ENCODE results near the gene TSPOAP1.
"Not testable (repeated sequence)": the region's sequence is repeated elsewhere in the genome, so short reads cannot be mapped to it uniquely, and the experiment has no call there.

Gene TSPOAP1

DNA sequence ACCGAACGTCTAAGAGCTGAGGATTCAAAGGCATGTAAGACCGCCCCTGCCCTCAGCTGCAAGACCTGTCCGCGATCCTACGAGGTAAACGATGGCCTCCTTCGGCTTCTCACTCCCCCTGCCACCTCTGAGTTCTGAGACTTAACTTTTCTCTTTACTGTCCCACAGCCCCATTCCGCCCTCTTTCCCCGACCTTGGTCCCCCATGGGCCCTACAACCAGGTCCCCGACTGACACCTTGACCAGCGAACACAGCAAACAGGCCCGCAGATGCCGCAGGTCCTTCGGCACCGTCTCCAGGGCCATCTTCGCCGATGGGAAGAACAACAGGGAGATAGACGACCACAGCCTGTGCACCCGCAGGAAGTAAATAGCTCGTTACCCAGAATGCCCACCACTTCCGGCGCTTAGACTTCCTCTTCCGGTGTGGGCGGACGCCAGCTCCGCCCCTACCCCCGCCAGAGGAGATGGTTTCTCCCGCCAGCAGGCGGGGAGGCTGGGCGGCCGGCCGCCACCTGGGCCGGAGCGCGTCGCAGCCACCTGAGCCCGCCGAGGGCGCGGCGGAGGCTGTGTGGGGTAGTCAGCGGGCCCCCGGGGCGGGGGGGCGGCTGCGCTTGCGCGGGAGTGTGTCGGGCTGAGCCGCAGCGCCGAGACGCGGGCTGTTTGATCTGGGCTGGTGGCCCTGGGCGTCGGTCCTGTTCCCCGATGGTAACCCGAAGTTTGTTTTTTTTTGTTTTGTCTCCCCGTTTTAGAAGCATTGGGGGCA is 23.4 kb upstream of the TSPOAP1 start, which contains the start of gene SUPT4H1:
TSS of gene SUPT4H1 (minus strand) at position 371 of the 765 bp plus-strand sequence. CDS start at position 305, 66 bp downstream.
- Histone ChIP-seq H3K9ac (ENCODE audit: low read length in 5 of 5) (peak within 1 kb of the TSS; percentile 5 to 97 (median 94)), H3K4me3 (ENCODE audit: low read depth in 1 of 5, low read length in 5 of 5) (peak within 1 kb of the TSS; percentile 97 to 99 (median 98)), H3K36me3 (ENCODE audit: control insufficient read depth in 5 of 5, insufficient read depth in 5 of 5, low read length in 5 of 5) (peaks cover 23 to 31% (median 29%) of the 10 kb centered on the region in 5 donors), H3K9me3 (ENCODE audit: control insufficient read depth in 5 of 5, low read length in 5 of 5) (no peaks in the 10 kb centered on the region), H3K27me3 (ENCODE audit: control insufficient read depth in 5 of 5, insufficient read depth in 4 of 5, low read length in 5 of 5) (peaks cover 0 to 6% (median 0%) of the 10 kb centered on the region in 5 donors), H3K27ac (ENCODE audit: low read depth, low read length) (peak within 1 kb of the TSS; percentile 80), H3K4me1 (ENCODE audit: control insufficient read depth in 5 of 5, insufficient read depth in 5 of 5, low read length in 5 of 5) (peaks cover 2 to 23% (median 20%) of the 10 kb centered on the region in 5 donors)

- peak overlapping the region; percentile 5 to 97 (median 94) for H3K9ac ChIP-seq (ENCODE audit: low read length in 5 of 5)
- H3K4me3 ChIP-seq (ENCODE audit: low read depth in 1 of 5, low read length in 5 of 5): peak overlapping the region; percentile 97 to 99 (median 98)
- peaks cover 2 to 23% (median 20%) of the 10 kb centered on the region in 5 donors for H3K4me1 ChIP-seq (ENCODE audit: control insufficient read depth in 5 of 5, insufficient read depth in 5 of 5, low read length in 5 of 5)
- peaks cover 25 to 40% (median 38%) of the 10 kb centered on the region in 5 donors for H3K36me3 ChIP-seq (ENCODE audit: control insufficient read depth in 5 of 5, insufficient read depth in 5 of 5, low read length in 5 of 5)
- peaks cover 0 to 6% (median 0%) of the 10 kb centered on the region in 5 donors for H3K27me3 ChIP-seq (ENCODE audit: control insufficient read depth in 5 of 5, insufficient read depth in 4 of 5, low read length in 5 of 5)
- peak overlapping the region; percentile 80 for H3K27ac ChIP-seq (ENCODE audit: low read depth, low read length)
- no peaks in the 10 kb centered on the region for H3K9me3 ChIP-seq (ENCODE audit: control insufficient read depth in 5 of 5, low read length in 5 of 5)
Measured at GRCh38 chr17:58351182-58351581, 22.6 kb upstream of the TSPOAP1 start.

DNA sequence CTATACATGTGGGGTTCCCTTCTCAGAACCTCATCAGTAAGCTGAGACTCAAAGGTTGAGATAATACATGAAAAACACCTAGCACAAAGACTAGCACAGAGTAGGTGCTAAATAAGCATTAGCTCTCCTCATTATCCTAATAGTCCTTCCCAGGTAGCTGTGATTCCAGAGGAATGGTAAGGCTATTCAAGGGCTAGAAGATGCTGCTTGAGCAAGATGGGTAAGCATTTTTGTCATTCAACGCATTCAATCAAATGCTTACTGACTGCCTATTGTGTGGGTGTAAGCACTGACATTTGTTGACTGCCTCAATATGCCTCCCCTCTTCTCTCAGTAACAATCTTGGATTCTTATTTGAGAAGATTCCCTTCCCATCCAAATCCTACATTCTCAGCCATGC is 19.4 kb upstream of the TSPOAP1 start:
- Histone ChIP-seq H3K27ac (ENCODE audit: low read depth, low read length) (no peak overlapping the region), H3K4me1 (ENCODE audit: control insufficient read depth in 5 of 5, insufficient read depth in 5 of 5, low read length in 5 of 5) (peaks cover 2 to 33% (median 17%) of the 10 kb centered on the region in 5 donors), H3K27me3 (ENCODE audit: control insufficient read depth in 5 of 5, insufficient read depth in 4 of 5, low read length in 5 of 5) (no peaks in the 10 kb centered on the region), H3K36me3 (ENCODE audit: control insufficient read depth in 5 of 5, insufficient read depth in 5 of 5, low read length in 5 of 5) (peaks cover 25 to 71% (median 61%) of the 10 kb centered on the region in 5 donors), H3K9ac (ENCODE audit: low read length in 5 of 5) (no peak overlapping the region), H3K9me3 (ENCODE audit: control insufficient read depth in 5 of 5, low read length in 5 of 5) (no peaks in the 10 kb centered on the region), H3K4me3 (ENCODE audit: low read depth in 1 of 5, low read length in 5 of 5) (no peak overlapping the region)

DNA sequence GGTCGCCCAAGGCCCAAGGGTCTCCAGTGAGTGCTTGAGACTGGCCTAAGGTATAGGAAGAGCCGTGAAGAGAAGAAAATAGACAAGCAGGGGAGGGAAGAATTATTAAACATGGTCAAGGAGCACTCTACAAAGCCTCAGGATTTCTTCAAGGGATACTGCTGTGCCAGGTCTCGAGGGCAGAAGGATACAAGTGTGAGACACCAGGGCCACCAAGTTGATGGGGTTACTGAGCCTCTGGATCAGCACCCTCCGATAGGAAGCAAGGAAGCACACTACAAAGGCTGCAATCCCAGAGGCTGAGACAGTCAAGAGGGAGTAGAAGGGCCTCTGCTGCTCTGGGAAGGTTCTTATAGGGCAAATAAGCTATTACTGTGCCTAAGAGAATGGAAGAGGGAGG is 16.9 kb upstream of the TSPOAP1 start:
- H3K4me1 ChIP-seq (ENCODE audit: control insufficient read depth in 5 of 5, insufficient read depth in 5 of 5, low read length in 5 of 5): peaks cover 0 to 17% (median 0%) of the 10 kb centered on the region in 5 donors
- no peak overlapping the region for H3K4me3 ChIP-seq (ENCODE audit: low read depth in 1 of 5, low read length in 5 of 5)
- H3K27me3 ChIP-seq (ENCODE audit: control insufficient read depth in 5 of 5, insufficient read depth in 4 of 5, low read length in 5 of 5): no peaks in the 10 kb centered on the region
- H3K9me3 ChIP-seq (ENCODE audit: control insufficient read depth in 5 of 5, low read length in 5 of 5): no peaks in the 10 kb centered on the region
- H3K27ac ChIP-seq (ENCODE audit: low read depth, low read length): no peak overlapping the region
- no peak overlapping the region for H3K9ac ChIP-seq (ENCODE audit: low read length in 5 of 5)
- peaks cover 25 to 72% (median 61%) of the 10 kb centered on the region in 5 donors for H3K36me3 ChIP-seq (ENCODE audit: control insufficient read depth in 5 of 5, insufficient read depth in 5 of 5, low read length in 5 of 5)

GRCh38 chr17:58344791-58345157 is 16.2 kb upstream of the TSPOAP1 start:
- H3K27ac ChIP-seq (ENCODE audit: low read depth, low read length): peak overlapping the region; percentile 16
- no peak overlapping the region for H3K4me3 ChIP-seq (ENCODE audit: low read depth in 1 of 5, low read length in 5 of 5)
- peaks cover 0 to 19% (median 0%) of the 10 kb centered on the region in 5 donors for H3K4me1 ChIP-seq (ENCODE audit: control insufficient read depth in 5 of 5, insufficient read depth in 5 of 5, low read length in 5 of 5)
- H3K36me3 ChIP-seq (ENCODE audit: control insufficient read depth in 5 of 5, insufficient read depth in 5 of 5, low read length in 5 of 5): peaks cover 25 to 68% (median 59%) of the 10 kb centered on the region in 5 donors
- H3K27me3 ChIP-seq (ENCODE audit: control insufficient read depth in 5 of 5, insufficient read depth in 4 of 5, low read length in 5 of 5): no peaks in the 10 kb centered on the region
- H3K9me3 ChIP-seq (ENCODE audit: control insufficient read depth in 5 of 5, low read length in 5 of 5): no peaks in the 10 kb centered on the region
- H3K9ac ChIP-seq (ENCODE audit: low read length in 5 of 5): no peak overlapping the region

GRCh38 chr17:58344047-58344790 is 15.6 kb upstream of the TSPOAP1 start:
- peaks cover 20 to 63% (median 54%) of the 10 kb centered on the region in 5 donors for H3K36me3 ChIP-seq (ENCODE audit: control insufficient read depth in 5 of 5, insufficient read depth in 5 of 5, low read length in 5 of 5)
- H3K27me3 ChIP-seq (ENCODE audit: control insufficient read depth in 5 of 5, insufficient read depth in 4 of 5, low read length in 5 of 5): peaks cover 0 to 2% (median 0%) of the 10 kb centered on the region in 5 donors
- H3K9ac ChIP-seq (ENCODE audit: low read length in 5 of 5): peak overlapping the region in 1 of 5 donors; percentile 33
- H3K9me3 ChIP-seq (ENCODE audit: control insufficient read depth in 5 of 5, low read length in 5 of 5): no peaks in the 10 kb centered on the region
- no peak overlapping the region for H3K4me3 ChIP-seq (ENCODE audit: low read depth in 1 of 5, low read length in 5 of 5)
- H3K27ac ChIP-seq (ENCODE audit: low read depth, low read length): peak overlapping the region; percentile 16
- H3K4me1 ChIP-seq (ENCODE audit: control insufficient read depth in 5 of 5, insufficient read depth in 5 of 5, low read length in 5 of 5): peaks cover 0 to 24% (median 0%) of the 10 kb centered on the region in 5 donors

DNA sequence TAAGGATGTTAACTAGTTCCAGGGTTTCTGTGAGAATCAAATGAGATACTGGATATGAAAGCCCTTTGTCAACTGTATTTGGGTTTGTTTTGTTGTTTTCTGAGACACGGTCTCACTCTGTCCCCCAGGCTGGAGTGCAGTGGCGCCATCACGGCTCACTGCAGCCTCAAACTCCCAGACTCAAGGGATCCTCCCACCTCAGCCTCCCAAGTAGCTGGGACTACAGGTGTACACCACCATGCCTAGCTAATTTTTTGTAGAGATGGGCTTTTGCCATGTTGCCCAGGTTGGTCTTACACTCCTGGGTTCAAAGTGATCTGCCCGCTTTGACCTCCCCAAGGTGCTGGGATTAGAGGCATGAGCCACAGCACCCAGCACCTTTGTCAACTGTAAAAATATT is 14.5 kb upstream of the TSPOAP1 start:
- H3K27me3 ChIP-seq (ENCODE audit: control insufficient read depth in 5 of 5, insufficient read depth in 4 of 5, low read length in 5 of 5): peaks cover 0 to 6% (median 5%) of the 10 kb centered on the region in 5 donors
- H3K4me1 ChIP-seq (ENCODE audit: control insufficient read depth in 5 of 5, insufficient read depth in 5 of 5, low read length in 5 of 5): peaks cover 0 to 32% (median 4%) of the 10 kb centered on the region in 5 donors
- peaks cover 10 to 52% (median 43%) of the 10 kb centered on the region in 5 donors for H3K36me3 ChIP-seq (ENCODE audit: control insufficient read depth in 5 of 5, insufficient read depth in 5 of 5, low read length in 5 of 5)
- no peak overlapping the region for H3K27ac ChIP-seq (ENCODE audit: low read depth, low read length)
- H3K9me3 ChIP-seq (ENCODE audit: control insufficient read depth in 5 of 5, low read length in 5 of 5): no peaks in the 10 kb centered on the region
- no peak overlapping the region for H3K4me3 ChIP-seq (ENCODE audit: low read depth in 1 of 5, low read length in 5 of 5)
- H3K9ac ChIP-seq (ENCODE audit: low read length in 5 of 5): no peak overlapping the region

DNA sequence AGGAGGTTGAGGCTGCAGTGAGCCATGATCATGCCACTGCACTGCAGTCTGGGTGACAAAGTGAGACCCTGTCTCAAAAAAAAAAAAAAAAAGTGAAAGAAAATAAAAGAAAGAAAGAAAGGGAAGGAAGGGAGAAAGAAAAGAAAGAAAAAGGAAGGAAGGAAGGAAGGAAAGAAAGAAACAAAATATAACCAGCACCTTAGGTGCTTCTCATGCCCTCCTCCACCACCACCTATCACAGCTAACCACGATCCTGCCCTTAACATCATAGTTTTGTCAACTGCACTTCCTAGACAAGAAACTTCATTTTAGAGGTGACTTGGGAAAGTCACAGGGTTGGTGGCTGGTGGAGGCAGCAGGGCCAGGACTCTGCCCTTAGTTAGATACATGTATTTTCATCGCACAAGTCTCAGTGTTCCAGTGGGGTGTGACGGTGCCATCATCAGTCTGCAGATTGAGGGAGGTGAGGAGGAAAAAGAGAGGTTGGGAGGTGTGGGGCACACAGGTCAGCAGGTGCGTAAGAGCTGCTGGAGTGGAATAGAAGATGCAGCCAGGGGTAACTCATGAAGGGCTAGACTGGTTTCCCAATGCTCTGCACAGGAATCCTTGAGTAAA is 13.4 kb upstream of the TSPOAP1 start:
- Histone ChIP-seq H3K9me3 (ENCODE audit: control insufficient read depth in 5 of 5, low read length in 5 of 5) (no peaks in the 10 kb centered on the region), H3K36me3 (ENCODE audit: control insufficient read depth in 5 of 5, insufficient read depth in 5 of 5, low read length in 5 of 5) (peaks cover 2 to 40% (median 31%) of the 10 kb centered on the region in 5 donors), H3K4me3 (ENCODE audit: low read depth in 1 of 5, low read length in 5 of 5) (no peak overlapping the region), H3K27me3 (ENCODE audit: control insufficient read depth in 5 of 5, insufficient read depth in 4 of 5, low read length in 5 of 5) (peaks cover 2 to 9% (median 5%) of the 10 kb centered on the region in 5 donors), H3K9ac (ENCODE audit: low read length in 5 of 5) (no peak overlapping the region), H3K27ac (ENCODE audit: low read depth, low read length) (no peak overlapping the region), H3K4me1 (ENCODE audit: control insufficient read depth in 5 of 5, insufficient read depth in 5 of 5, low read length in 5 of 5) (peaks cover 0 to 39% (median 6%) of the 10 kb centered on the region in 5 donors)

DNA sequence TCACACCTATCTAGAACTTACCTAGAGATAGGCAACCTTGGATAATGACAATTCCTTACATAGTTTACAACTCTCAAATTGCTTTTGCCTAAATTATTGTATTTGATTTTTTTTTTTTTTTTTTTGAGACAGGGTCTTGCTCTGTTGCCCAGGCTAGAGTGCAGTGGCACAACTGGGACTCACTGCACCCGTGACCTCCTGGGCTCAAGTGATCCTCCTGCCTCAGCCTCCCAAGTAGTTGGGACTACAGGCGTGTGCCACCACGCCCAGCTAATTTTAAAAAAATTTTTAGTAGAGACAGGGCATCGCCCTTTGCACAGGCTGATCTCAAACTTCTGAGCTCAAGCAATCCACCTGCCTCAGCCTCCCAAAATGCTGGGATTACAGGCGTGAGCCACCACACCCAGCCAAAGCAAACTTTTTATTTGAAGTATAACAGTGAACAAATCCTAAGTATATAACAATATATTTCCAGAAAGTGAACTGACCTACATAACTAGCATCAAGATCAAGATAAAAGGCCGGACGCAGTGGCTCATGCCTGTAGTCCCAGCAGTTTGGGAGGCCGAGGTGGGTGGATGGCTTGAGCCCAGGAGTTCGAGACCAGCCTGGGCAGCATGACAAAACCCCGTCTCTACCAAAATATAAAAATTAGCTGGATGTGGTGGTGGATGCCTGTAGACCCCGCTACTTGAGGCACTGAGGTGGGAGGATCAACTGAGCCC is 12.7 kb upstream of the TSPOAP1 start:
- H3K27me3 ChIP-seq (ENCODE audit: control insufficient read depth in 5 of 5, insufficient read depth in 4 of 5, low read length in 5 of 5); H3K9me3 ChIP-seq (ENCODE audit: control insufficient read depth in 5 of 5, low read length in 5 of 5); H3K4me3 ChIP-seq (ENCODE audit: low read depth in 1 of 5, low read length in 5 of 5); H3K27ac ChIP-seq (ENCODE audit: low read depth, low read length); H3K9ac ChIP-seq (ENCODE audit: low read length in 5 of 5): not testable (repeated sequence)
- Histone ChIP-seq H3K36me3 (ENCODE audit: control insufficient read depth in 5 of 5, insufficient read depth in 5 of 5, low read length in 5 of 5) (peaks cover 0 to 34% (median 24%) of the 10 kb centered on the region in 5 donors), H3K4me1 (ENCODE audit: control insufficient read depth in 5 of 5, insufficient read depth in 5 of 5, low read length in 5 of 5) (peaks cover 0 to 46% (median 13%) of the 10 kb centered on the region in 5 donors)

Measured in subcutaneous abdominal adipose tissue (tissue), 5 donors.